Fibroblast of villous mesenchyme (primary cell): ENCODE data around the gene PAN3. TPM values are rescaled to one million over a fixed set of nuclear protein-coding genes. Genes with fewer than 3 reads are reported as not detected.

Source experiments
- DNase-seq: peaks from one replicate; pipeline ENCODE4 v3.0.0-alpha.2; 2010; ENCODE audit warnings: low read depth
- H3K4me3 ChIP-seq: 2 replicates; pipeline ENCODE4 v1.5.1; 2011; ENCODE audit warnings: low read depth, mild to moderate bottlenecking, low read length
- total RNA-seq: library from RNA; depleted of rRNA; stranded (reverse); fragments of >200 nt; gene quantifications from 2 replicates; pipeline ENCODE4 v1.2.3, GENCODE V29; 2012
- TF ChIP-seq, protein P1 (sequence below): IDR thresholded peaks from 2 replicates; pipeline ENCODE4 v1.5.1; 2012; ENCODE audit warnings: low read depth, mild to moderate bottlenecking, low read length; ENCODE audit not compliant: insufficient read depth

PAN3 gene
- total RNA-seq, 1 donor = 19.9 TPM

DNA sequence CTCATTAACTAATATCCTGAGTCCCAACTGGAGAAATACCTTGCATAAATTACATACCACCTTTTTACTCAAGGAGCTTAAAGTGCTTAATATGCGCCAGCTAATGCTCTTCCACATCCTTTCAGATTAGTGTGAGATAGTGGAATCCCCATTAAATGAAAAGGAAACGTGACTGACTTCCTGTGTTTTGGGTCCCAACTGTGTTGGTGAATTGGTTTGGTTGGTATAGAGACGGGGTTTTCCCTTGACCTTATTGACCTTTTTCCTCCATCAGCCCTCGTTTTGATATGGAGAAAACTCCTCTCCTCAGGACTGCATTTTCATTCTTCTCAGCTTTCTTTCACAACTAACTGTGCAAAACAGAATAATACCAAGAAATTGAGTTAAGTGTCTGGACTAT is 163.5 kb downstream of the PAN3 start:
- no peak overlapping the region for H3K4me3 ChIP-seq
- TF ChIP-seq, protein P1, sequence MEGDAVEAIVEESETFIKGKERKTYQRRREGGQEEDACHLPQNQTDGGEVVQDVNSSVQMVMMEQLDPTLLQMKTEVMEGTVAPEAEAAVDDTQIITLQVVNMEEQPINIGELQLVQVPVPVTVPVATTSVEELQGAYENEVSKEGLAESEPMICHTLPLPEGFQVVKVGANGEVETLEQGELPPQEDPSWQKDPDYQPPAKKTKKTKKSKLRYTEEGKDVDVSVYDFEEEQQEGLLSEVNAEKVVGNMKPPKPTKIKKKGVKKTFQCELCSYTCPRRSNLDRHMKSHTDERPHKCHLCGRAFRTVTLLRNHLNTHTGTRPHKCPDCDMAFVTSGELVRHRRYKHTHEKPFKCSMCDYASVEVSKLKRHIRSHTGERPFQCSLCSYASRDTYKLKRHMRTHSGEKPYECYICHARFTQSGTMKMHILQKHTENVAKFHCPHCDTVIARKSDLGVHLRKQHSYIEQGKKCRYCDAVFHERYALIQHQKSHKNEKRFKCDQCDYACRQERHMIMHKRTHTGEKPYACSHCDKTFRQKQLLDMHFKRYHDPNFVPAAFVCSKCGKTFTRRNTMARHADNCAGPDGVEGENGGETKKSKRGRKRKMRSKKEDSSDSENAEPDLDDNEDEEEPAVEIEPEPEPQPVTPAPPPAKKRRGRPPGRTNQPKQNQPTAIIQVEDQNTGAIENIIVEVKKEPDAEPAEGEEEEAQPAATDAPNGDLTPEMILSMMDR = no peak
- no peak for DNase-seq

DNA sequence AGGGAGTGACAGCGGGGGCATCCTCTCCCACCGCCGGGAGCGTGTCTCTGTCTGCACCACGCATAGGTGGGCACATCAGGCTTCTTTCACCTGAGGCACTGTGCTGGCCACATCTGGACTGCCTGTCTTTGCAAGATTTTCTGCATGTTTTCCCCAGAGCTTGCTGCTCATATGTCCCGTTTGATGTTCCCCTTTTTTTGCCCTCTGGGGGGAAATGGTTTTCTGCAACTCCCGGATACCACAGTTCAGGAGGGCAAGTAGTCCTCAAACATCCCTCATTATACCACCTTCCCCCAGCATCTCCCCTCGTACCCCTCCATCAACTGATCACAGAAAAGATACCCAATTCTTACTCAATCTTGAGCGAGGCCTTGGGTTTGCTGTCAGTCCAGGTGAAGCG is 168.0 kb downstream of the PAN3 start:
- DNase-seq = no peak
- no peak overlapping the region for H3K4me3 ChIP-seq
- TF ChIP-seq, protein P1 = no peak

DNA sequence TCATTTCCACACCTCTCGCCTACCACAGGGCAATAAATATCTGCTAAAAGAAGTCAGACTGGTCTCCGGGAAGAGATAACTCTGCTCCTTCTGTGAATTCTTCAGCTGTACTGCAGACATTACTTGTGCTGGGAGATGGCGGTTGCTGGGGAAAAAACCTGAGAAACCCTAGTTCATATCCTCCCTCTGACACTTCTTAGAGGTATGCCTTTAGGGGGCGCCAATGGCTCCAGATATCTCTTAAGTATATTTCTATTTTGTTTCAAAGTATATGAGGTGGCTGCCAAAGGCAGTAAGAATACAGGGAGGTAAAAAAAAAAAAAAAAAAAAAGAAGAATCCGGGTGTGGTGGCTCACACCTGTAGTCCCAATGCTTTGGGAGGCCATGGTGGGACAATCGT is 175.2 kb downstream of the PAN3 start:
- TF ChIP-seq, protein P1 = peak; percentile 63
- H3K4me3 ChIP-seq = no peak overlapping the region
- DNase-seq = peak; percentile 78

DNA sequence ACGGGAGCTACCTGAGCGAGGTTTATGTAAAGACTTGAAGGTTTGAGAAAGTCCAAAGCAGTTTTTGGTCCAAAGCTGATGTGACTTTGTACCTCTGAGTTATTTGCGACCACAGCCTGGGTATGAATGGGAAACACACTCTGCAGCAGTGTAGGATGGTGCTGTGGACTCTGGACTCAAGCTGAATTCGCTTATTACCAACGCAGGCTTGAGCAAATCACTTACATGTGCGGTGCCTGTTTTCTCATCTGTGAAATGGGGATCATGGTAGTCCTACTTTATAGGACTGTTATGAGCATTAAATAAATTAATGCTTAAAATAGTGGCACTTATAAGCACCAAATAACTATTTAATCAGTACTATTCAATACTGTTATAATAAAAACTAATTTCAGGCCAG is 176.5 kb downstream of the PAN3 start:
- no peak for DNase-seq
- TF ChIP-seq, protein P1 = no peak
- H3K4me3 ChIP-seq = no peak overlapping the region

DNA sequence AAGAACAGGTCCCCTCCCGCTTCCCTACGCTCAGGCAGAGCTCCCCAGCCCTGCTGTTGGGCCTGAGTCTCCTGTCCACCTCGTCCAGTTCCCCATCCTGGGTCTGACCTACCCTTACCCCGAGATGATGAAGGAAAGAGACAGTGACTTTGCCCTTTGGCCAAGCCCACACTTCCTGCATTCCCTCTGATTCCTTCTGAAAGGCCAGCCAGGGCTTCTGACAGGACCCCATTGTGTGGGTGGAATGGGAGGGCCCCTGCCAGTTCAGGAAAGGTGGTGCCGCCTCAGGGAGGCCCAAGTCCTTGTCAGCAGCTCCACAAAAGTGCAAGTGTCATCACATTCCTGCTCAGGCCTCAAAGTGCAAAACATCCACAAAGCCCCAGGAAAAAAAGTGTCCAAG is 177.8 kb downstream of the PAN3 start:
- DNase-seq = no peak
- H3K4me3 ChIP-seq = no peak overlapping the region
- TF ChIP-seq, protein P1 = no peak

DNA sequence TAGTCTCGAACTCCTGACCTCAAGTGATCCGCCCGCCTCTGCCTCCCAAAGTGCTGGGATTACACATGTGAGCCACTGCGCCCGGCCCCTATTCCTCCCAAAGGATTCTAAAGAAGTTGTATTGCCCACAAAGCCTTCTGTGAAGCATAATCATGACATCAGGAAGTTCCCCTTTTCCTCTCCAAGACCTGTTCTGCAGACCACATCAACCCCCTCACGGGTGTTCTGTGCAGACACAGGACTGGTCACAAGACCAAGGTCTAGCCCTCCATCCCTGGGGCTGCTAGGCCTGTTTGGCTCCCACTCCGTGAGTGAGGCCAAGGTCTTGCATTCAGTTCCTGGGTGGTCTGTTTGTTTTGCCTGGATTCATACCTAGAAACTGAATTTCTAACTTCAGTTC is 178.5 kb downstream of the PAN3 start:
- no peak for DNase-seq
- H3K4me3 ChIP-seq = no peak overlapping the region
- TF ChIP-seq, protein P1 = no peak

DNA sequence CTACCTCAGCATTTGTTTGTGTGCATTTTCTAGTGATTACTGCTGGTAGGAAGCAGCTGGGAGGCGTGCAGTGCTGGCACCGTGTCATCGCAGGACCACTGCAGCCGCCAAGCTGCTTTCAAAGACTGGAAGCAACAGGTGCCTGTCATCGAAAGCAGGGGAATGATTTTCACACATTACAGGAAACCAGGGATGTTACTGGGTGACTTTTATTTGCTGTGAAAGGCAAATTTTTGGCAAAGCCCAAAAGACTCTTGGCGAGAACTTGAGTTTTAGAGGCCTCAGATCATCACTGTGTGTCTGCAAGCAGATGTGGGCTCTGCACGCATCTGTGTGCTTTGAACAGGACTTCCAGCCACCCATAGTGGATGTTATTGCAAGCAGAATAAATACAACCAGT is 180.2 kb downstream of the PAN3 start:
- no peak overlapping the region for H3K4me3 ChIP-seq
- peak; percentile 27 for DNase-seq
- TF ChIP-seq, protein P1 = no peak
